NOMO-1 treated with dmso at 0.1 percent for 144 hours (cell line): Measurements from ENCODE around the gene GMDS.

Source experiments
- DNase-seq: peaks from one replicate; lab custom pipeline; 2025; ENCODE audit not compliant: unreplicated experiment; lab: John Stamatoyannopoulos, UW

GMDS gene

GRCh38 chr6:2242311-2242710 is 3.1 kb downstream of the GMDS start:
- DNase-seq = no peak

GRCh38 chr6:2240961-2241360 is 4.4 kb downstream of the GMDS start:
- no peak for DNase-seq

GRCh38 chr6:2237001-2237400 is 8.4 kb downstream of the GMDS start:
- no peak for DNase-seq

GRCh38 chr6:2235777-2236495 is 9.5 kb downstream of the GMDS start:
- DNase-seq = no peak

GRCh38 chr6:2232445-2232844 is 13.0 kb downstream of the GMDS start:
- DNase-seq = no peak

- no peak for DNase-seq
These were observed 14.0 kb downstream of the GMDS start for GRCh38 chr6:2231438-2231837.

GRCh38 chr6:2230659-2231277 is 14.6 kb downstream of the GMDS start:
- DNase-seq = no peak

- DNase-seq = no peak
These were observed 15.7 kb downstream of the GMDS start for GRCh38 chr6:2229742-2230141.

GRCh38 chr6:2229039-2229438 is 16.4 kb downstream of the GMDS start:
- no peak for DNase-seq

GRCh38 chr6:2228392-2228791 is 17.0 kb downstream of the GMDS start:
- DNase-seq = no peak

GRCh38 chr6:2226775-2227174 is 18.6 kb downstream of the GMDS start:
- no peak for DNase-seq

- no peak for DNase-seq
These were observed 19.7 kb downstream of the GMDS start for GRCh38 chr6:2225422-2226392.

- no peak for DNase-seq
These were observed 20.5 kb downstream of the GMDS start for GRCh38 chr6:2224847-2225382.

GRCh38 chr6:2222275-2222842 is 23.0 kb downstream of the GMDS start:
- DNase-seq = no peak

GRCh38 chr6:2221726-2222274 is 23.6 kb downstream of the GMDS start:
- peak; percentile 7 for DNase-seq

- no peak for DNase-seq
These were observed 25.3 kb downstream of the GMDS start for GRCh38 chr6:2220154-2220553.

GRCh38 chr6:2218866-2219265 is 26.5 kb downstream of the GMDS start:
- no peak for DNase-seq

- no peak for DNase-seq
These were observed 28.5 kb downstream of the GMDS start for GRCh38 chr6:2216794-2217383.

- DNase-seq = no peak
These were observed 30.1 kb downstream of the GMDS start for GRCh38 chr6:2215342-2215741.

- DNase-seq = no peak
These were observed 32.3 kb downstream of the GMDS start for GRCh38 chr6:2213086-2213485.
